Upper lobe of right lung (tissue), 1 donor: ENCODE measurements around the gene GDF15. TPM values are rescaled to one million over a fixed set of nuclear protein-coding genes. Genes with fewer than 3 reads are reported as not detected.

Source experiments
- ATAC-seq: fragments of 200-7000 bp; cut with Tn5 transposase; one replicate; pipeline ENCODE4 v1.9.1; 2020; ENCODE audit warnings: mild to moderate bottlenecking, moderate library complexity
- DNase-seq: peaks from one replicate; pipeline ENCODE4 v3.0.0-alpha.2; 2020
- H3K27ac ChIP-seq: fragments of 200-600 bp; one replicate; pipeline ENCODE4 v1.8.0; 2022
- H3K27me3 ChIP-seq: fragments of 200-600 bp; one replicate; pipeline ENCODE4 v1.8.0; 2022; ENCODE audit warnings: mild to moderate bottlenecking
- H3K36me3 ChIP-seq: fragments of 200-600 bp; one replicate; pipeline ENCODE4 v1.8.0; 2022
- H3K4me1 ChIP-seq: fragments of 200-600 bp; one replicate; pipeline ENCODE4 v1.8.0; 2022
- H3K4me3 ChIP-seq: fragments of 200-600 bp; one replicate; pipeline ENCODE4 v1.8.0; 2022; ENCODE audit warnings: mild to moderate bottlenecking
- H3K9me3 ChIP-seq: fragments of 200-600 bp; one replicate; pipeline ENCODE4 v1.8.0; 2022
- CTCF ChIP-seq: fragments of 200-600 bp; IDR thresholded peaks from one replicate; pipeline ENCODE4 v1.8.0; 2022; ENCODE audit warnings: antibody characterized with exemption
- intact Hi-C: fragments of 100-400 bp; cut with DNase I; formaldehyde crosslinking; loops from one replicate; pipeline ENCODE4 v1.11.0; 2022
- total RNA-seq: library from RNA; stranded (reverse); fragmentation: NEBNext Ultra II Directional; extraction: Animal tissue kit (Norgen Biotek cat#: 25700); gene quantifications from one replicate; pipeline ENCODE4 v1.2.1, GENCODE V29; 2021
- donor health status: DM: no; HTN: yes; CAD: no; lungs with severe emphysema.

The GDF15 gene
- total RNA-seq, 1 donor from 2014 or later: 105 TPM

- intact Hi-C loops: no loop called here
- ATAC-seq (no peak), DNase-seq (no peak)
- no peak overlapping the region for H3K27ac ChIP-seq
- H3K27me3 ChIP-seq: no peaks in the 10 kb centered on the region
- peaks cover 11% of the 10 kb centered on the region for H3K36me3 ChIP-seq
- no peak for TF ChIP-seq CTCF
- peaks cover 9% of the 10 kb centered on the region for H3K4me1 ChIP-seq
- no peaks in the 10 kb centered on the region for H3K9me3 ChIP-seq
- H3K4me3 ChIP-seq: peak overlapping the region; percentile 56
These were observed 3.2 kb downstream of the GDF15 start for GRCh38 chr19:18388960-18389725.

- Histone ChIP-seq H3K27ac (no peak overlapping the region), H3K9me3 (no peaks in the 10 kb centered on the region), H3K36me3 (peaks cover 11% of the 10 kb centered on the region), H3K27me3 (no peaks in the 10 kb centered on the region), H3K4me3 (no peak overlapping the region), H3K4me1 (peaks cover 9% of the 10 kb centered on the region)
- ATAC-seq (no peak), DNase-seq (no peak)
- TF ChIP-seq CTCF: no peak
- intact Hi-C loops: loop anchor here (5.0 kb wide), 1 partner anchor 37 kb away; no protein-coding TSS in a partner anchor
These were observed 3.7 kb downstream of the GDF15 start for GRCh38 chr19:18389726-18390064.

- Histone ChIP-seq H3K4me3 (no peak overlapping the region), H3K4me1 (peaks cover 9% of the 10 kb centered on the region), H3K9me3 (no peaks in the 10 kb centered on the region), H3K36me3 (peaks cover 11% of the 10 kb centered on the region), H3K27me3 (no peaks in the 10 kb centered on the region), H3K27ac (no peak overlapping the region)
- intact Hi-C loops: loop anchor here (5.0 kb wide), 1 partner anchor 38 kb away; no protein-coding TSS in a partner anchor
- ATAC-seq (no peak), DNase-seq (no peak)
- TF ChIP-seq CTCF: no peak
These were observed 4.3 kb downstream of the GDF15 start for GRCh38 chr19:18390065-18390907.

GRCh38 chr19:18391509-18392075 is 5.6 kb downstream of the GDF15 start:
- peaks cover 11% of the 10 kb centered on the region for H3K36me3 ChIP-seq
- intact Hi-C loops: loop anchor here (5.0 kb wide), 1 partner anchor 39 kb away; no protein-coding TSS in a partner anchor
- DNase-seq (no peak), ATAC-seq (no peak)
- peaks cover 9% of the 10 kb centered on the region for H3K4me1 ChIP-seq
- H3K4me3 ChIP-seq: no peak overlapping the region
- H3K27me3 ChIP-seq: no peaks in the 10 kb centered on the region
- TF ChIP-seq CTCF: no peak
- no peak overlapping the region for H3K27ac ChIP-seq
- no peaks in the 10 kb centered on the region for H3K9me3 ChIP-seq

GRCh38 chr19:18392417-18392816 is 6.5 kb downstream of the GDF15 start:
- TF ChIP-seq CTCF: no peak
- peak; percentile 80 for DNase-seq
- ATAC-seq: peak; percentile 68
- H3K27me3 ChIP-seq: peaks cover 6% of the 10 kb centered on the region
- intact Hi-C loops: loop anchor here (5.0 kb wide), 1 partner anchor 40 kb away; no protein-coding TSS in a partner anchor
- no peaks in the 10 kb centered on the region for H3K9me3 ChIP-seq
- peak overlapping the region; percentile 32 for H3K4me3 ChIP-seq
- H3K27ac ChIP-seq: peak overlapping the region; percentile 18
- H3K4me1 ChIP-seq: peaks cover 11% of the 10 kb centered on the region
- peaks cover 11% of the 10 kb centered on the region for H3K36me3 ChIP-seq
